HG03108 (cell line): ENCODE measurements around the gene ACVR2B.

ENCODE experiments used
- ATAC-seq: cut with Tn5 transposase; IDR thresholded peaks from one replicate; pipeline ENCODE4 v1.9.1; 2021; ENCODE audit warnings: moderate library complexity; ENCODE audit not compliant: unreplicated experiment

ACVR2B gene

GRCh38 chr3:38457111-38458003 lies 3.7 kb downstream of the ACVR2B start:
- ATAC-seq, result no peak

GRCh38 chr3:38458796-38459498 lies 5.3 kb downstream of the ACVR2B start:
- ATAC-seq, result no peak

GRCh38 chr3:38459499-38460048 lies 5.9 kb downstream of the ACVR2B start:
- no peak for ATAC-seq

- ATAC-seq, result no peak
These were observed 6.9 kb downstream of the ACVR2B start for GRCh38 chr3:38460377-38461270.

- no peak for ATAC-seq
These were observed 12.0 kb downstream of the ACVR2B start for GRCh38 chr3:38465588-38466154.

GRCh38 chr3:38468765-38469164 lies 15.1 kb downstream of the ACVR2B start:
- ATAC-seq, result no peak

GRCh38 chr3:38469852-38470251 lies 16.2 kb downstream of the ACVR2B start:
- ATAC-seq, result no peak

GRCh38 chr3:38471260-38471857 lies 17.7 kb downstream of the ACVR2B start:
- no peak for ATAC-seq

- ATAC-seq, result no peak
These were observed 18.7 kb downstream of the ACVR2B start for GRCh38 chr3:38472342-38472741.

GRCh38 chr3:38473229-38473628 lies 19.5 kb downstream of the ACVR2B start:
- ATAC-seq, result no peak

- ATAC-seq, result no peak
These were observed 21.4 kb downstream of the ACVR2B start for GRCh38 chr3:38474928-38475605.

GRCh38 chr3:38475716-38476115 lies 22.0 kb downstream of the ACVR2B start:
- ATAC-seq, result no peak

- no peak for ATAC-seq
These were observed 22.6 kb downstream of the ACVR2B start for GRCh38 chr3:38476157-38476756.

- ATAC-seq, result no peak
These were observed 23.5 kb downstream of the ACVR2B start for GRCh38 chr3:38477057-38477820.

- no peak for ATAC-seq
These were observed 24.3 kb downstream of the ACVR2B start for GRCh38 chr3:38477839-38478450.

GRCh38 chr3:38478901-38479300 lies 25.2 kb downstream of the ACVR2B start:
- ATAC-seq, result no peak

GRCh38 chr3:38479431-38480092 lies 25.9 kb downstream of the ACVR2B start:
- peak; percentile 55 for ATAC-seq

GRCh38 chr3:38480093-38480445 lies 26.4 kb downstream of the ACVR2B start:
- ATAC-seq, result no peak
